ENCODE measurements around the gene TTLL10.
"Not testable (repeated sequence)": the region's sequence is repeated elsewhere in the genome, so short reads cannot be mapped to it uniquely, and the experiment has no call there.

TTLL10 gene

DNA sequence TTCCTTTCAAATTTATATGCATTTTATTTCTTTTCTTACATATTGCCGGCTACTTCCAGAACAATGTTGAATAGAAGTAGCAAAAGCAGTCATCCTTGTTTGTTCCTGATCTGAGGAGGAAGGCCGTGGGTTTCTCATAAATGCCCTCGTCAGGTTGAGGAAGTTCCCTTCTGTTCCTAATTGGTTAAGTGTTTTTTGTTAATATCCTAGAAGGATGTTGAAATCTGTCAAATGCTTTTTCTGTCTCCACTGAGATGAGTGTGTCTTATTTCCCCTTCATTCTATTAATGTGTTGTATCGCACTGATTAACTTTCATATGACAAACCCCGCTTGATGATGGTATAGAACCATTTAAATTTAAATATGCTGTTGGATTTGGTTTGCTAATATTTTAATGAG is 15.4 kb downstream of the TTLL10 start:
- DNase-seq (ENCODE audit: low spot score) = no peak

DNA sequence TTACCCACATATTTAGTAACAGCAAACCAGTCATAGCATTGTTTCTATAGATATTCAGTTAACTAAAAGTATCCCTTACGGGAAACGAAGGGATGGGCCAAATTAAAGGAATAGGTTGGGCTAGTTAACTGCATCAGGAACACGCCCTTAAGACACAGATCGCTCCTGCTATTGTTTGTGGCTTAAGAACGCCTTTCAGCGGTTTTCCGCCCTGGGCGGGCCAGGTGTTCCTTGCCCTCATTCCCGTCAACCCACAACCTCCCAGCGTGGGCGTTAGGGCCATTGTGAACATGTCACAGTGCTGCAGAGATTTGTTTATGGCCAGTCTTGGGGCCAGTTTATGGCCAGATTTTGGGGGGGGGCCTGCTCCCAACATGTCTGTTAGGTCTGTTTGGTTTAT is 18.1 kb downstream of the TTLL10 start:
- no peak for DNase-seq (ENCODE audit: low spot score)

DNA sequence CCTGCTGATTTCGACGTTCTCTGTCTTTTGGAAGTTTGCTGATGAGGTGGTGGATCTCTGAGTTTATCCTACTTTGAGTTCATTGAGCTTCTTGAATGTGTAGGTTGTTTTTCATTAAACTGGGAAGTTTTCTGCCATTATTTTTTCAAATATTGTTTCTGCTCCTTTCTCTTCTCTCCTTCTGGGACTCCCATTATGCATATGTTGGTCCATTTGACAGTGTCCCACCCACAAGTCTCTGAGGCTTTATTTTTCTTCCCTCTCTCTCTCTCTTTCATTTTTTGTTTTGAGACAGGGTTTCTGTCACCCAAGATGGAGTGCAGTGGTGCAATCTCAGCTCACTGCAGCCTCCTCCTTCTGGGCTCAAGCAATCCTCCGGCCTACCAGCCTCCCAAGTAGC is 21.0 kb downstream of the TTLL10 start:
- no peak for DNase-seq (ENCODE audit: low spot score)

DNA sequence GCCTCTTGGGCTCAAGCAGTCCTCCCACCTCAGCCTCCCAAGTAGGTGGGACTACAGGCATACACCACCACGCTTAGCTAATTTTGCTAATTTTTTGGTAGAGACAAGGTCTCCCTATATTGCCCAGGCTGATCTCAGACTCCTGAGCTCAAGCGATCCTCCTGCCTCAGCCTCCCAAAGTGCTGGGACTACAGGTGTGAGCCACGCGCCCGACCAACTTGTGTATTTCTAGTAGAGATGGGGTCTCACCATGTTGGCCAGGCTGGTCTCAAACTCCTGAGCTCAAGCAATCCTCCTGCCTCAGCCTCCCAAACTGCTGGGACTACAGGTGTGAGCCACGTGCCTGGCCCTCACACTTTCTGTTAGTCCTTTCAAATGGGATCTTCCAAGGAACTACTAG is 22.0 kb downstream of the TTLL10 start:
- DNase-seq (ENCODE audit: low spot score) = not testable (repeated sequence)

DNA sequence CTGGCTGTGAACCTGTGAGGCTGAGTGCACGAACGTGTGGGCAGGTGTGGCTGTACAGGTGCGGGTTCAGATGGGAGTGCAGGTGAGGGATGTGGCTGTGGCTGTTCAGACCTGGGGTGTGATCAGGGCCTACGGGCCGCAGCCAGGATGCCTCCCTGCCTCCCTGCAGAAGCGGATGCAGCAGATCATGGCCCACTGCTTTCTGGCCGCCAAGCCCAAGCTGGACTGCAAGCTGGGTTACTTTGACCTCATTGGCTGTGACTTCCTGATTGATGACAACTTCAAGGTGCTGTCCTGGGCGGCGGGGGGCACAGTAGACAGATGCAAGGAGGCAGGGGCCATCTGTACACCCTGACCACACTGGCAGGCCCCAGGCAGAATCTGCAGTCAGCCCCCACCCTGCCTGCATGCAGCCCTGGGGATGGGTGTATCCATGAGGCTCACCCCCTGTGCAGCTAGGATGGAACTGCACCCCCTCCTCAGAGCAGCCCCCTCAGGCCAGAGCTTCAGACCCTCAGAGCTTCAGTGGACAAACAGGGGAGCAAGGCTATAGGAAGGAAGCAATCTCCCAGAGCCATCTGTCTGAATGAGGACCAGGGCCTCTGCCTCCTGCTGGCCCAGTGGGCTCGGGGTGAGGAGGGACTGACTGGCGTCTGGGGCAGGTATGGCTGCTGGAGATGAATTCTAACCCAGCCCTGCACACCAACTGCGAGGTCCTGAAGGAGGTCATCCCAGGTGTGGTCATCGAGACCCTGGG is 22.9 kb downstream of the TTLL10 start:
- DNase-seq (ENCODE audit: low spot score) = no peak

DNA sequence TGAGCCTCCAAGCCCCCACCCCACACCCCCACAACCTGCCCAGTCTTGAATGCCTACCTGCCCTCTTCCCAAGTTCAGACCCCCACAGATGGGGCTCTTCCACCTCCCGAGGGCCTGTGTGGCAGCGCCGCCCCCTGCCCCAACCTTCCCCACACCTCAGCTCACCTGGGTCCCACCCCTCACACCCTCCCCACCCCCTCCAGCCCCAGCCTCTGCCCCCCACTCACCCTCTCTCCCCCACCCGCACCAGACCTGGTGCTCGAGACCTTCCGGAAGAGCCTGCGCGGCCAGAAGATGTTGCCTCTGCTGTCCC is 23.5 kb downstream of the TTLL10 start:
- no peak for DNase-seq (ENCODE audit: low spot score)

DNA sequence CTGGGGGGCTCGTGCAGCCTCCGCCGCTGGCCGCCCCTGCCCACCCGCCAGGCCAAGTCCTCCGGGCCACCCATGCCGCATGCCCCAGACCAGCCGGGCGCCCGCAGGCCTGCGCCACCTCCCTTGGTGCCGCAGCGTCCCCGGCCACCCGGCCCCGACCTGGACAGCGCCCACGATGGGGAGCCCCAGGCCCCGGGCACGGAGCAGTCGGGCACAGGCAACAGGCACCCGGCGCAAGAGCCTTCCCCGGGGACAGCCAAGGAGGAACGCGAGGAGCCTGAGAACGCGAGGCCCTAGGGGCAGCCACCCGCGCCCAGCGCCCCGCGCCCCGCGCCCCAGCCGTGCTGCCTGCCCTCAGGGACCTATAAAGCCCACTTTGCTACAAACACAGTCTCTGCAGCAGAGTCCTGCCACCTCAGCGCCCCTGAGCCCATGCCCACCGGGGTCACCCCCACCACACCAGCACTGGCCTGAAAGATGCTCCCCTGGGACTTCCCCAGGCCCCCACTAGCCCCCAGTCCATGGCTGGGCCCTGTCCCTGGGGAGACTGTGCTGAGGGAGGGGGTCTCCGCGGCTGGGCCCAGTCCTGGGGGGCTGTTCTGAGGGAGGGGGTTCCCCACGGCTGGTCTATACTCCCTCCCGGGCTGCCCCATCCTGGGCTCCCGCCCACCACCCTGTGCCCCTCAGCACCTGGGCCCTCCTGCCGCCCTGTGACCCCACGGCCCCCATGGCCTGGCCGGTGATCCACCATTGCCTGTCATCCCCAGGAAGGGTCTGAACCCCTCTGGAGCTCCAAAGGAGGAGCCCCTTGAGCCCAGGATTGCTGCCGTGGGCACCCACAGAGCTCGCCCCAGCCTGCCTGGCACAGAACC is 24.1 kb downstream of the TTLL10 start:
- no peak for DNase-seq (ENCODE audit: low spot score)

DNA sequence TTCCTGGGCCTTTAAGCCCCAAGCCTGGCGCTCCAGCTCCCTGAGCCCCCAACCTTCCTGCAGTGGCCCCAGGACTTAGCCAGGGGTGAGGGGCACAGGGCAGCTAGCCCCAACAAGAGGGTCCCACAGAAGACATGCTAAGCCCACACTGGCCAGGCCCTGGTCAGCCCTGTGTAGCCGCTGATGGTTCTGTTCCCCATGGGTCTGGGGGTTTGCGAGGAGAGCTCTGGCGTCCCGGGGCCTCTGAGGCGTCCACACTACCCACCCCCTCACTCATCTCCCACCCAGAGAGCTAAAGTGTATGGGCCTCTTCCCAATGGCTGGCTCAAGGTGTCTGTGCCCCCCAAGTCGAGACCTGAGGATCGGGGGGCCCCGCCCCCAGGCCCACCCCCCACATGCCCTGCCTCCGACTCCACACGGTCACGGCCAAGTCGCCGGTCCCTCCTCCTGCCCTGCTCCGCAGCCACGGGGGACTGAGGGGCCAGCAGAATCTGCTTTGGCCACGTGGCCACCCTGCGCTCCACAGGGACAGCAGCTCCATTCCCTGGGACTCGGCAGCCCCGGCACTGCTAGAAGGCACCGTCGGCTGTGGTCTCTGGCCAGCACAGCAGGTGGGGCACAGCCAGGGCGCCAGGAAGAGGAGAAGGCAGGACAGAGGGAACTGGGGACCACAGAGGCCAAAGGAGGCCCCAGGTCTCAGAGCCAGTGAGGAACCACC is 24.9 kb downstream of the TTLL10 start:
- DNase-seq (ENCODE audit: low spot score) = no peak

DNA sequence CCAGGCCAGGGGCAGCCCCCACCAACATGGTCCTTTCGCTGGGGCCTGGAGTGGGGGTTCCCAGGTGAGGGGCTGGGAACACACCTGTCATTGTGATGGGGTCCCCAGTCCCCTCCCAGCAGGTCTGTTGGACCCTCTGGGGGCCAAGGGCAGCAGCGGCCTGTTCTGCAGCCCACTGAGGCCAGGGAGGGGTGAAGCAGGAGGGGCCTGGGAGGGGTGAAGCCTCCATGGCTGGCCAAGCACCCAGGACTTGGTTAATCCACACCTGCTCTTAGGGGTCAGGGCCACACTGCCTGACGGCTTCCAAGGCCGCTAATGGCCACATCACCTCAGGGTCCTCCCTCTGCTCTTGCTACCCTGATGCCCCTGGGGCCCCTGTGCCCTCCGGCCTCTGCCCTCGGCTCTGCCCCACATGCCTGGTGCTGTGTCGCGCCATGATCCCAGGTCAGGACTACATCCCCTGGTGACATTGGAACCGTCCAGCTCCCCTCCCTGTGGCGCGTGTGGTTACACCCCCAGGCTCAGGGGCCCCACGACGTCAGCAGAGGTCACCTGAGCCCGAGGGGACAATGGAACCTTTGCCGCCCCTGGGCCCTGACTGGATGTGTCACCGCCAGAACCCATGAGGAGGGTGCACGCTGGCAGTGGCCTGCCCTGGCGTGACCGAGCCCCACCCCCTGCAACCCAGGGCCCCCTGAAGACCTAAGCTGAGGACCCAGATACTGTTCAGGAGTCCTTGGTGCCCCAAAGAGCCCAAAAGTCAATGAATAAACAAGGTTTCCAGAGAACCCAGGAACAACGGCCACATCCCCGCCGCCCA is 25.7 kb downstream of the TTLL10 start:
- no peak for DNase-seq (ENCODE audit: low spot score)

DNA sequence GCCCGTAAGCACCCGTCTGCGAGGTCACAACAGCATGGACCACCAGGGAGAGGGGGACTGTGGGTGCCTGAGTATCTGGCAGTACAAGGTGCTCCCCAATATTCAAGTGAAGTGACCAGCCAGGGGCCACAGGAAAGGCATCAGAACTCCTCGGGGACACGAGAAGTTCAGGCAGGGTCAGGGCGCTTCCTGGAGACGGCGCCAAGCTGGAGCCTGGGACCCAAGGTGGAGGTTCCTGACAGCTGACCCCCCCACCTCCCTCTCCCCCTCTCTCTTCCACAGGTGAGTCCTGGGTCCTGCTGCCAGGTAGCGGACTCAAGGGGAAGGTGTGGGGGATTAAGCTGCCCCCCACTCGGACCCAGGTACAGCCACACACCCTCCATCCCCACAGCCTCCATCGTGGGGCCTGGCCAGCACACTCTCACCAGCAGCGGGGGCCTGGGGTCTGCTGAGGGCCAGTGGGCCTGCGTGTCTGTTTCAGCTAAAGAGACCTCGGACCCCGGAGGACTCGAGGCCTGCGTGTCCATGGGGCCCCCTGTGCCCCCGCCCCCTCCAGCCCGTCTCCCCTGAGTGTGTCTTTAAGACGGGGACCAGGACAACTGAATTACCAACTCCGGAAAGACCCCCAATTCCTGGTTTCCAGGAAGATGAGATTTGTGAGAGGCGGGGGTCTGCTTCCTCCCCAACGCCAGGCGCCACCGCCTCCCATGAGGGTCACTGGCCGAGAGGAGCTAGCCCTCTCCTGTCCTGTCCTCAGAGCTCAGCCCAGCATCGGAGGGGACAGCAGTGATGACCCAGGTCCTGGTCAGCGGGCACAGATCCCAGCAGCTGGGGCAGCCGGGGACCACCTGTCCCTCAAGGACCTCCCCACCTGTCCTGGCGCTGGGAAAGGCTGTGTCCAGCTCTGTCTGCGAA is 26.5 kb downstream of the TTLL10 start:
- no peak for DNase-seq (ENCODE audit: low spot score)

DNA sequence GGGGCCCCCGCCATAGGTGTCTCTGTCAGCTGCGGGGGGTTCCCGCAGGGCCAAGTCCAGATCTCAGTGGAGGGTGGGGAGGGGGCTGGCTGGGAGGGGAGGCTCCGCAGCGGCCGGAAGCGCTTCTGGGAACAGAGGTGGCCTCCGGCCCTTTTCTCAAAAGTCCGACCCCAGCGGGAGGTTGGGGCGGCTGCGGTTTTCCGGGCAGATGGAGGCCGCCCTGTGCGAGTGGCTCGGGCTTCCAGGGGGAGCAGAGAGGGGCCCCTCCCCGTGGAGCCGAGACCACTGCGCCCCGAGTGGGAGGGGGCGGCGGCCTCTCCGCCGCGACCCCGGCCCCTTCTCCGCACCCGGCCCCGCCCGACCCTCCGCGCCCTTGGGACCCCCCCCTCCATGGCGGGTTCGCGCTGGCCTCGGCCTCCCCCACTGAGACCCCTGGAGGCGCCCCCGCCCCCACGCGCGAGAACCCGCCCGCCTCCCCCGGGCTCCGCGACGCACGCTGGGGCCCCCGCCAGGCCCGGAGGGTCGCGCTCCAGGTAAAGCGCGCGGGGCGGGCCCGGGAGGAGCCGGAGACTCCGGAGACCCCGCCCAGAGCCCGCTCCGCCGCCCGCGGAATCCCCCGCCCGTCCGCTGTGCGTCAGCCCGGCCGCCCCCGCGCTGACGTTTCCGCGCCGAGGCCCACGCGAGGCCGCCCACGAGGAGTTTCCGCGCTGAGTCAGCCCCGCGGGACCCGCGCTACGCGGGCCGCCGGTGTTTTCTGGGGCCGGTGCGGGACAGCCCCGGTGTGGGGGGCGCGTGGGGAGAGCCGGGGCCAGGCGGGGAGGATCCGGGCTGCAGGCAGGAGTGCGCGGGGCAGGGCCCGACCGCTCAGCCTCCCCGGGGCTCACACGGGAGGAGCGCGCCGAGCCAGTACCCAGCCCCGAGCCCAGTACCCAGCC is 27.5 kb downstream of the TTLL10 start:
- peak; percentile 53 for DNase-seq (ENCODE audit: low spot score)

DNA sequence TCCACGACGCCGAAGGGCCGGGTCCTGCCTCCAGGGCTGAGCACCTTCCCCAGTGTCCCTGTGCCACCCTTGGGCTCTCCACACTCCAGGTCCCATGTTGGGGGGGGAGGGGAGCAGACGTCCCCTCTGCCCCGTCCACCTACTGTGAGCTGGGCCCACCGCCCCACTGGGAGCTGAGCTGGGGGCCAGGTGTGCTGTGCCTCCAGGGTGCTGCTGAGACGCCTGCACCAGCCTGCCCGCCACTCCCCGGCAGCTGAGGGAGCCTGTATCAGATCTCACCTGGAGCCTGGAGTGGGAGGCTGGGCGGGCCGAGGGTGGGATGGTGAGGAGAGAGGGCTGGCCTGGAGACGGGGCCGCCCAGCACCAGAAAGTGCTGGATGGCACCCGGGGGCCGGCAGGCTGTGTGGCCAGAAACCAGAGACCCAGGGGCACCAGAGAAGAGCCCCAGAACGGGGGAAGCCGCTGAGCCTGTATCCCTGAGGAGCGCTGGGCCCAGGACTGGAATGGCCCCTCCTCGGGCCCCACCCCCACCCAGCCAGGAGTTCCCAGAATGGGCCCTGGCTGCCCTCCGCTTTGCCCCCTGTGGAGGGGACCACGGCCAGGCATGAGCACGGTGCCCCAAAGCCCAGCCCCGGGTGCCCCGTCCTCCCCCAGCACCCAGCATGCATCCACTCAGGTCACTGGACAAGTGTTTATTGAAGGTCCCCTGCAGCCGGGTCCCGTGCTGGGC is 29.3 kb downstream of the TTLL10 start:
- no peak for DNase-seq (ENCODE audit: low spot score)

DNA sequence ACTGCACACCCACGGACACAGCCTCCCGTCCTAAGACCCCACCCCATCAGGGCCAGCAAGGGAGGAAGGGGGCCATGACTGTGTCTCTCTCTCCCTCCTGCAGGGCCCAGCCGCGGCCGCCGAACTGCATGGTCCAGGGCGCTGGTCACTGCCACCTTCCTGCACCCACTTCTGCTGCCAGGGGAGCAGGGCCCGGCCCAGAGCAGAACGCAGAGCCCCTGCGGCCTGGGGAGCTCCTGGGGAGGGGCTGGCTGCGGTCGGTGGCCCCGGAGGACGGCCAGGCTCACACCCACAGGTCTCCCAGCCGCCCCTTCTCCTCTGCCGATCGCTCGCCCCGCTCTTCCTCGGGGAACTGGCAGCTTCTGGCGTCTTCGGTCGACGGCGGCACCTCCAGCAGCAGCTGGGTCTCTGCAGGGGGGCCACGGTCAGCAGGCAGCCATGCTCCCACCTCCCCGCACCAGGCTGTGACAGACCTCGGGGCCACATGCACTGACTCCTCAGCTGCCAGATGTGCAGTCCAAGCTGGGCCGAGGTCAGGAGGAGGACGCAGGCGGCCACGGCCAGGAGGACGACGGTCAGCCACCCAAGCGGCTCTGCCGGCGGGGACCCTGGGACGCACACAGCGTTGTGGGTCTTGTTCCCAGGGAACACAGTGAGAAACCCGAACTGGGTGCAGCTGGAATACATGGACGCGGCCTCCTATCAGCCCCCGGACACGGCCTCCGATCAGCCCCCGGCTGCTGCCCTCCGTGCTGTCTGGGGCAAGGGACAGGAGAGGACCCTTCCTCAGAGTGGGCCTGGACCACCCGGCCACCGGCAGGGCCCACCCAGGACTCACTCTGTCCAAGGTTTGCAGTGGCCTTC is 30.1 kb downstream of the TTLL10 start:
- DNase-seq (ENCODE audit: low spot score) = no peak

DNA sequence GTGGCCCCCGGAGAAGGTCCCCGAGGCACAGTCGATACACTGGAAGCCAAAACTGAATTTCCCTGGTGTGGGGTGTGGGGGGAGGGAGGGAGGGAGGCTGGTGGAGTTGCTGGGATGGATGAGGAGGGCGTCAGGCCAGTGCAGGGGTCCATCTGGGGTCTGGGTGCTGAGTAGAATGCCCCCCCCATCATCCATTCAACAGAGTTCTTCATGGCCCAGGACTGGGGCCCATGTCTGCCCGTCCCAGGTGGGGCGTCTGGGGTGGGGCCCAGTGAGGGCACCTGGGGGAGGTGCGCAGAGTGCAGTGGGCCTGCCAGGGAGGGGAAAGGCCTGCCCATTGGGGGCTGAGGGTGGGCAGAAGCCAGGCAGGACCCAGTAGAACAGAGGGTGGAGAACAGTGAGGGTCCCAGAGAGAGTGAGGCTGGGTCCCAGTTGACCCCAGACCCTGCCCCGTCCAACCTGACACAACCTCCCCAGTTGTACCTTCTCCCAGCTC is 30.8 kb downstream of the TTLL10 start:
- DNase-seq (ENCODE audit: low spot score) = no peak

DNA sequence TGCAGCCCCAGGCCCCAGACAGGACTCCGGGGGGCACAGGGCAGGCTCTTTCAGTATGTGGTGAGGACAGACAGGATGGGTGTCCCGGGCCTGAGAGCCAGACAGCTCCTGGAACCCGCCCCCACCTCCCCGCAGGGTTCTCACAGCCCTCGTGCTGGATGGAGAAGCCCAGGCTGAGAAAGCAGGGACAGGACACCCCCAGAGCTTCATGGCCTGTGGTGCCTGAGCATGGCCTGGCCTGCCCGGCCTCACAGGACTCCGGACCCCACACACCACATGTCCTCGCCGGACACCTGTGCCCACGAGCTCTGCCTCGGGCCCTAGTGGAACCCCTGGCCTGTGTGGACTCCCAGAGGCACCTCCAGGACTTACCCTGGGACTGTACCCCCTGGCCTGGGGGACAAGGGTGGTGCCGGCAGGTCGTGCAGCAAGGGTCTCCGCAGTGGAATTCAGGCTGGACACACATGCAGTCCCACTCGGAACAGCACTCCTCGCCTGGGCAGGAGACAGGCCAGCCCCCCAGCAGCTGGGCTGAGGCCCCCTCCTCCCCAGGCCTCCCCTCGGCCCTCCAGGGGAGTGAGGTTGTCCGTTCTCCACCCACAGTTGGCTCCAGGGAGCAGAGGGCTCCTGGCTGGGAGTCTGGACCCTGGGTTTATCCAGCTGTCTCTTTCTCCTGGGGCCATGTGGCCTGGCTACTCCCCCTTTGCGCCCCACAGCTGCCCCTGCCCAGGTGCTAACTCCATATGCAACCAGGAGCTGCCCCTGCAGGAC is 31.5 kb downstream of the TTLL10 start:
- no peak for DNase-seq (ENCODE audit: low spot score)

DNA sequence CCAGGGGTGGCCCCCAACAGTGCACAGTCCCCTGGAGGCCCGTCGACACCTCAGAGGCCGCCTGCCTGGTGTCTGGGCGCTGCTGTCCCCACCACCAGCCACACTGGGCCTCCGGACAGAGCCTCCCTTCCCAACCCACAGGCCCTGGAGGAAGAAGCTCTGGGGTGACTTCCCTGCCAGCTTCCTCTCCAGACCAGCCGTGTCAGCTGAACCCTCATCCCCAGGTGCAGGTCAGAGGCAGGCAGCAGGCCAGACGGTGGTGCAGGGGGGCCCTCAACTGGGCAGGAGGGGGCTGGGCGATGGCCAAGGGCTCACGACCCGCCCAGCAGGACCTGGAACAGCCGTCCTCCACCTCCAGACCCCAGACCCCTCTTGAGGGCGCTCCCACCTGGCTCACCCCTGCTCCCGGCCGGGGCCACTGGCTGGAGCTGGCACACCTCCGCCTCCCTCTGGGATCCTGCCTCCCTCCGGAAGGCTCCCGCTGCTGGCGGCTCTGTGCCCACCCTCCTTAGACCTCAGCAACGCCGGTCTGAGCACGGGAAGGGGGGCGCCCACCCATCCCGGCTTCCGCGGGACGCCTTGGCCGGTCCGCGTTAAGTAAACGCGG is 32.2 kb downstream of the TTLL10 start:
- no peak for DNase-seq (ENCODE audit: low spot score)
